ENCODE data around the gene ATPAF1. TPM values are rescaled to one million over a fixed set of nuclear protein-coding genes. Genes with fewer than 3 reads are reported as not detected.
A peak's percentile ranks its signal among the peaks of the same experiment; 100 is the strongest.
"Not testable (repeated sequence)": the region's sequence is repeated elsewhere in the genome, so short reads cannot be mapped to it uniquely, and the experiment has no call there.

ATPAF1 gene
- total and polyA plus RNA-seq, 5 donors: 144 to 218 (median 177) TPM

- ATAC-seq; H3K9me3 ChIP-seq (ENCODE audit: control insufficient read depth, low read length); H3K27ac ChIP-seq (ENCODE audit: low read length); H3K4me3 ChIP-seq (ENCODE audit: low read length); H3K27me3 ChIP-seq (ENCODE audit: control insufficient read depth, insufficient read depth); DNase-seq; H3K4me1 ChIP-seq (ENCODE audit: control insufficient read depth, insufficient read depth, low read length): not testable (repeated sequence)
- intact Hi-C loops (cut with DNase I): loop anchor here in 1 of 4 donors (10.0 kb wide), 1 partner anchor 65 kb away; no protein-coding TSS in a partner anchor
- WGBS: 95% methylated on average over 5 of the region's 5 CpGs
These were observed 8.0 kb downstream of the ATPAF1 start for GRCh38 chr1:46660116-46660515.

- 79% methylated on average over 2 of the region's 2 CpGs for WGBS
These were observed 8.8 kb downstream of the ATPAF1 start for GRCh38 chr1:46659307-46659870.

GRCh38 chr1:46657775-46658174 lies 10.4 kb downstream of the ATPAF1 start:
- Histone ChIP-seq H3K9me3 (ENCODE audit: control insufficient read depth, low read length) (no peaks in the 10 kb centered on the region), H3K4me3 (ENCODE audit: low read length) (no peak overlapping the region), H3K4me1 (ENCODE audit: control insufficient read depth, insufficient read depth, low read length) (no peaks in the 10 kb centered on the region), H3K27me3 (ENCODE audit: control insufficient read depth, insufficient read depth) (no peaks in the 10 kb centered on the region), H3K27ac (ENCODE audit: low read length) (no peak overlapping the region)
- no peak for ATAC-seq
- DNase-seq: no peak
- 95% methylated on average over 1 of the region's 1 CpG for WGBS
- intact Hi-C loops (cut with DNase I): no loop called here

More at GRCh38 chr1:46659307-46659870, 8.8 kb downstream of the ATPAF1 start:
- Histone ChIP-seq H3K4me1 (ENCODE audit: control insufficient read depth, insufficient read depth, low read length) (no peaks in the 10 kb centered on the region), H3K27ac (ENCODE audit: low read length) (no peak overlapping the region), H3K27me3 (ENCODE audit: control insufficient read depth, insufficient read depth) (no peaks in the 10 kb centered on the region), H3K9me3 (ENCODE audit: control insufficient read depth, low read length) (no peaks in the 10 kb centered on the region), H3K4me3 (ENCODE audit: low read length) (no peak overlapping the region)
- DNase-seq (no peak), ATAC-seq (no peak)
- intact Hi-C loops (cut with DNase I): no loop called here

GRCh38 chr1:46656643-46657042 lies 11.5 kb downstream of the ATPAF1 start:
- no peak for DNase-seq
- H3K4me3 ChIP-seq (ENCODE audit: low read length): no peak overlapping the region
- no peaks in the 10 kb centered on the region for H3K27me3 ChIP-seq (ENCODE audit: control insufficient read depth, insufficient read depth)
- intact Hi-C loops (cut with DNase I): no loop called here
- H3K4me1 ChIP-seq (ENCODE audit: control insufficient read depth, insufficient read depth, low read length): no peaks in the 10 kb centered on the region
- H3K27ac ChIP-seq (ENCODE audit: low read length): no peak overlapping the region
- 51% methylated on average over 2 of the region's 2 CpGs for WGBS
- H3K9me3 ChIP-seq (ENCODE audit: control insufficient read depth, low read length): no peaks in the 10 kb centered on the region
- peak in 1 of 2 donors; percentile 23 for ATAC-seq

- Histone ChIP-seq H3K4me1 (ENCODE audit: control insufficient read depth, insufficient read depth, low read length) (no peaks in the 10 kb centered on the region), H3K9me3 (ENCODE audit: control insufficient read depth, low read length) (no peaks in the 10 kb centered on the region), H3K27me3 (ENCODE audit: control insufficient read depth, insufficient read depth) (no peaks in the 10 kb centered on the region), H3K27ac (ENCODE audit: low read length) (no peak overlapping the region), H3K4me3 (ENCODE audit: low read length) (no peak overlapping the region)
- DNase-seq: no peak
- no peak for ATAC-seq
- intact Hi-C loops (cut with DNase I): no loop called here
These were observed 12.3 kb downstream of the ATPAF1 start for GRCh38 chr1:46655848-46656247.

DNA sequence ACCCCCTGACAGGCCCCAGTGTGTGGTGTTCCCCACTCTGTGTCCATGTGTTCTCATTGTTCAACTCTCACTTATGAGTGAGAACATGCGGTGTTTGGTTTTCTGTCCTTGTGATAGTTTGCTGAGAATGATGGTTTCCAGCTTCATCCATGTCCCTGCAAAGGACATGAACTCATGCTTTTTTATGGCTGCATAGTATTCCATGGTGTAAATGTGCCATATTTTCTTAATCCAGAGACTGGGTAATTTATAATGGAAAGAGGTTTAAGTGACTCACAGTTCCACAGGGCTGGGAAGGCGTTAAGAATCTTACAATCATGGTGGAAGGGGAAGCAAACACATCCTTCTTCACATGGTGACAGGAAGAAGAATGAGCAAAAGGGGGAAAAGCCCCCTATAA lies 13.5 kb downstream of the ATPAF1 start:
- intact Hi-C loops (cut with DNase I); H3K27ac ChIP-seq (ENCODE audit: low read length): not testable (repeated sequence)

DNA sequence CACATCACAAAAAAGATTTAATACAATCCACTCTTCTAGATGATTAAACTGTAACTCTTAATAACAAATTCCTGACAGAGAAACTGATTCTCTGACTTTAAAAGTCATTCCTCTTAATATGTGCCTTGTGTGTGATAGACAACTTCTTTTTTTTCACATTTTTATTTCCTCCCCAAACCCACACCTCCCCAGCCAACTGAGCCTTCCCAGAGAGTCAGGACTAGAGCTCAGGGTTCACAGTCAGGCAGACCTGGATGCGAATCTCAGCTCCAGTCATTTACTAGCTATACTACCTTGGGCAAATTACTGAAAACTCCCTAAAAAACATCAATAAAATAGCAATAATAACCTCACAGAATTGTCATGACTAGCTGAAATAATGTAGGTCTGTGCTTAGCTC lies 14.2 kb downstream of the ATPAF1 start:
- intact Hi-C loops (cut with DNase I): no loop called here
- H3K9me3 ChIP-seq (ENCODE audit: control insufficient read depth, low read length): no peaks in the 10 kb centered on the region
- DNase-seq: no peak
- H3K27ac ChIP-seq (ENCODE audit: low read length): peak overlapping the region; percentile 27
- H3K27me3 ChIP-seq (ENCODE audit: control insufficient read depth, insufficient read depth): no peaks in the 10 kb centered on the region
- WGBS: 92% methylated on average over 1 of the region's 1 CpG
- no peaks in the 10 kb centered on the region for H3K4me1 ChIP-seq (ENCODE audit: control insufficient read depth, insufficient read depth, low read length)
- ATAC-seq: no peak
- no peak overlapping the region for H3K4me3 ChIP-seq (ENCODE audit: low read length)

More for the DNA sequence above, 13.5 kb downstream of the ATPAF1 start:
- 96% methylated on average over 2 of the region's 2 CpGs for WGBS
- DNase-seq; H3K27me3 ChIP-seq (ENCODE audit: control insufficient read depth, insufficient read depth); H3K9me3 ChIP-seq (ENCODE audit: control insufficient read depth, low read length); H3K4me1 ChIP-seq (ENCODE audit: control insufficient read depth, insufficient read depth, low read length); ATAC-seq; H3K4me3 ChIP-seq (ENCODE audit: low read length): not testable (repeated sequence)

DNA sequence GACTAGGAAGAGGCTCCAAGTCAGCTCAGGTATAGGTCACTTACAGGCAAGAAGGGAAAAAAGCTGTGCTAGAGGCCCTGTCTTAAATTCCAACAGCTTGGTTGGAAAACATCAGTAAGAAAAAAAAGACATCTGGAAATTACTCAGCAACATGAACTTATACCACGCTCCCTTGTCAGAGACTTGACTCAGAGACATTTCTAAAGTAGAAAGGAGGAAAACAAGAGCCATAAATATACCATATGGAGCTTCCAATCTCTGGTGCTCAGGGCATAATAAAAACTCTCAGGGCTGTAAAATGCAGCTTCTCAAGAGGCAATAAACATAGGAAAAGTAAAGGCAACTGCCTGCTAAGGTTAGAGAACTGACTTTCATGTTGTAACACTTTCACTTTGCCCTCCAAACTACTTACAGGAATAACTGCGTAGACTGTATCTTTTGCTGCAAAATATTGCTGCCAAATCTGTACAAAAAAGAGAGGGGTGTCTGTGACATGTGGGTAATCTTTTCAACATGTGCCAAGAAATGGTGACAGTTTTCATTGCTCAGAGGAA lies 14.7 kb downstream of the ATPAF1 start:
- WGBS: 57% methylated on average over 2 of the region's 2 CpGs
- Histone ChIP-seq H3K9me3 (ENCODE audit: control insufficient read depth, low read length) (no peaks in the 10 kb centered on the region), H3K4me3 (ENCODE audit: low read length) (no peak overlapping the region), H3K27me3 (ENCODE audit: control insufficient read depth, insufficient read depth) (no peaks in the 10 kb centered on the region), H3K4me1 (ENCODE audit: control insufficient read depth, insufficient read depth, low read length) (no peaks in the 10 kb centered on the region), H3K27ac (ENCODE audit: low read length) (peak overlapping the region; percentile 64)
- DNase-seq: no peak
- intact Hi-C loops (cut with DNase I): no loop called here
- ATAC-seq: no peak

GRCh38 chr1:46652321-46653100 lies 15.7 kb downstream of the ATPAF1 start:
- H3K4me3 ChIP-seq (ENCODE audit: low read length): no peak overlapping the region
- H3K27me3 ChIP-seq (ENCODE audit: control insufficient read depth, insufficient read depth): no peaks in the 10 kb centered on the region
- no peak overlapping the region for H3K27ac ChIP-seq (ENCODE audit: low read length)
- intact Hi-C loops (cut with DNase I): no loop called here
- H3K4me1 ChIP-seq (ENCODE audit: control insufficient read depth, insufficient read depth, low read length): no peaks in the 10 kb centered on the region
- ATAC-seq (no peak), DNase-seq (no peak)
- WGBS: 74% methylated on average over 6 of the region's 6 CpGs
- no peaks in the 10 kb centered on the region for H3K9me3 ChIP-seq (ENCODE audit: control insufficient read depth, low read length)

GRCh38 chr1:46651152-46651551 lies 17.0 kb downstream of the ATPAF1 start:
- H3K4me1 ChIP-seq (ENCODE audit: control insufficient read depth, insufficient read depth, low read length); intact Hi-C loops (cut with DNase I); H3K9me3 ChIP-seq (ENCODE audit: control insufficient read depth, low read length); DNase-seq; H3K27me3 ChIP-seq (ENCODE audit: control insufficient read depth, insufficient read depth); H3K4me3 ChIP-seq (ENCODE audit: low read length); H3K27ac ChIP-seq (ENCODE audit: low read length); ATAC-seq: not testable (repeated sequence)
- 95% methylated on average over 3 of the region's 3 CpGs for WGBS

DNA sequence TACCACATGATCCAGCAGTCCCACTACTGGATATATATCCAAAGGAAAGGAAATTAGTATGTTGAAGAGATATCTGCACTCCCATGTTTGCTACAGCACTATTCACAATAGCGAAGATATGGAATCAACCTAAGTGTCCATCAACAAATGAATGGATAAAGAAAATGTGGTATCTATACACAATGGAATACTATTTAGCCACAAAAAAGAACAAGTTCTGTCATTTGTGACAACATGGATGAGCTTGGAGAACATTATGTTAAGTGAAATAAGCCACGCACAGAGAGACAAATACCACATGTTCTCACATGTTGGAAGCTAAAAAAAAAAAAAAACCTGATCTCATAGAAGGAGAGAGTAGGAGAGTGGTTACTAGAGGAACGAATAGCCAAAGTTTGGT lies 17.7 kb downstream of the ATPAF1 start:
- no peak overlapping the region for H3K4me3 ChIP-seq (ENCODE audit: low read length)
- H3K4me1 ChIP-seq (ENCODE audit: control insufficient read depth, insufficient read depth, low read length): no peaks in the 10 kb centered on the region
- ATAC-seq (no peak), DNase-seq (no peak)
- over 99% methylated on average over 3 of the region's 3 CpGs for WGBS
- H3K27ac ChIP-seq (ENCODE audit: low read length): no peak overlapping the region
- intact Hi-C loops (cut with DNase I): no loop called here
- H3K9me3 ChIP-seq (ENCODE audit: control insufficient read depth, low read length): no peaks in the 10 kb centered on the region
- H3K27me3 ChIP-seq (ENCODE audit: control insufficient read depth, insufficient read depth): no peaks in the 10 kb centered on the region

Measured in right cardiac atrium (tissue), 5 donors.